Astrocyte of the cerebellum (primary cell): ENCODE measurements around the gene XIAP.
"Not testable (repeated sequence)": the region's sequence is repeated elsewhere in the genome, so short reads cannot be mapped to it uniquely, and the experiment has no call there.

Experiments used
- DNase-seq: peaks from one replicate; pipeline ENCODE4 v3.0.0-alpha.2; 2011; ENCODE audit warnings: low read depth
- H3K4me3 ChIP-seq: 2 replicates; pipeline ENCODE4 v1.5.1; 2011; ENCODE audit warnings: mild to moderate bottlenecking, low read depth, low read length, moderate library complexity
- in situ Hi-C: cut with HindIII; loops from 2 replicates; pipeline ENCODE4 v1.10.0; 2017; ENCODE audit warnings: low sequenced_read_pairs
- TF ChIP-seq, protein P1 (sequence below): IDR thresholded peaks from 2 replicates; pipeline ENCODE4 v1.5.1; 2012; ENCODE audit warnings: low read length, low read depth, moderate library complexity, mild to moderate bottlenecking; ENCODE audit errors: missing control alignments

XIAP gene

DNA sequence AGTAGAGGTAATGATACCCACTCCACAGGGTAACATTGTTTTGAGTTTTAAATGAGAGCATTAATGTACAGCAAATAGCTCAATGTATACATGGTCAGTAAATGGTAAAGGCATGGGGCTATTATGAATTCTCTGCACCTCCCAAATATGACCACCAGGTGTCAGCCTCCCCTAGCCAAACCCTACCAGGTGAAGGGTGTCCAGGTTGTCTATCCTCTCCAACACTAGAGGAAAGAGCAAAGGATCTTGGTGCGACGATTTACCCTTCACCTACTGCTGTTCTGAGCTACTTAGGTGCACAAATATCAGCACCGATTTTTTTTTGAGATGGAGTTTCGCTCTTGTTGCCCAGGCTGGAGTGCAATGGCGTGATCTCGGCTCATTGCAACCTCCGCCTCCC, 26.5 kb upstream of the XIAP start:
- no peak for DNase-seq

DNA sequence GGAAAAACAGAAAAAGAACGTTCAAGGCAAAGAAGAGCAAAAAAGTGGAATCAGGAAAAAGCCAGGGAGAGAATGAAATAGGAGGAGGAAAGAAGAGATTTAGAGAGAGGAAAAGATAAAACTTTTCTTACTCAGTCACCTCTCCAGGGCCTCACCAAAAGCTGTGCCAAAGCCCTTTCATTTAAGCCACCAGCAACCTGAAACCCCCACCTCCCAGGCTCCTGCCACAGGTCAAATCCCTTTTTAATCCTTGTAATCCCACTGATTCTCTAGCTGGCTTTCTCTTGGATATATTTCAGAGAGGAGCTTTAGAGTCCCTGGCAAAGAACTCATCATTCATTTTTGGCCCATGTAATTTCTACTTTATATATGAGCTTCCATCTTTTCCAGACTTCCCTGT, 25.7 kb upstream of the XIAP start:
- DNase-seq: no peak
- in situ Hi-C loops: no loop called here
- TF ChIP-seq, protein P1, sequence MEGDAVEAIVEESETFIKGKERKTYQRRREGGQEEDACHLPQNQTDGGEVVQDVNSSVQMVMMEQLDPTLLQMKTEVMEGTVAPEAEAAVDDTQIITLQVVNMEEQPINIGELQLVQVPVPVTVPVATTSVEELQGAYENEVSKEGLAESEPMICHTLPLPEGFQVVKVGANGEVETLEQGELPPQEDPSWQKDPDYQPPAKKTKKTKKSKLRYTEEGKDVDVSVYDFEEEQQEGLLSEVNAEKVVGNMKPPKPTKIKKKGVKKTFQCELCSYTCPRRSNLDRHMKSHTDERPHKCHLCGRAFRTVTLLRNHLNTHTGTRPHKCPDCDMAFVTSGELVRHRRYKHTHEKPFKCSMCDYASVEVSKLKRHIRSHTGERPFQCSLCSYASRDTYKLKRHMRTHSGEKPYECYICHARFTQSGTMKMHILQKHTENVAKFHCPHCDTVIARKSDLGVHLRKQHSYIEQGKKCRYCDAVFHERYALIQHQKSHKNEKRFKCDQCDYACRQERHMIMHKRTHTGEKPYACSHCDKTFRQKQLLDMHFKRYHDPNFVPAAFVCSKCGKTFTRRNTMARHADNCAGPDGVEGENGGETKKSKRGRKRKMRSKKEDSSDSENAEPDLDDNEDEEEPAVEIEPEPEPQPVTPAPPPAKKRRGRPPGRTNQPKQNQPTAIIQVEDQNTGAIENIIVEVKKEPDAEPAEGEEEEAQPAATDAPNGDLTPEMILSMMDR: no peak
- no peak overlapping the region for H3K4me3 ChIP-seq

More for the DNA sequence above, 26.5 kb upstream of the XIAP start:
- TF ChIP-seq, protein P1: peak; percentile 66
- H3K4me3 ChIP-seq: no peak overlapping the region
- in situ Hi-C loops: no loop called here

DNA sequence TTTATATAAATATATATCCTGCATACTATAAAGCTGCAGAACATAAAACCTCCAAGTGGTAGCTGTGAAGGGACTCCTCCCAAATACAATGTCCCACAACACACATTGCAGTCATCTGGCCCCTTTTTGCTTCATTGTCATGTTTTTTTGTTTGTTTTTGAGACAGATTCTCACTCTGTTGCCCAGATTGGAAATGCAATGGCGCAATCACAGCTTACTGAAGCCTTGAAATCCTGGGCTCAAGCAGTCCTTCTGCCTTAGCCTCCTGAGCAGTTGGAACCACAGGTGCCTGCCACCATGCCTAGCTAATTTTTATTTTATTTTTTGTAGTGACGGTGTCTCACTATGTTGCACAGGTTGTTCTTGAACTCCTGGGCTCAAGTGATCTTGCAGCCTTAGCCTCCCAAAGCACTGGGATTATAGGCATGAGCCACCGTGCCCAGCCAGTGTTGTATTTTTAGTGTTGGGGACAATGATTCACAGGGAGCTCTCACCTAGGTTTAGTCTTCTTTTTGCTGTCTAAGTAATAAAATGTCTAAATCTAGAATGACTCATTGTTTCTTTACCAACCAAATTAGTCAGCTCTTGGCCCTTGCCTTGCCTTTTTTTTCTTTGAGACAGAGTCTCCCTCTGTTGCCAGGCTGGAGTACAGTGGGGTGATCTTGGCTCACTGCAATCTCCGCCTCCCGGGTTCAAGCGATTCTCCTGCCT, 24.0 kb upstream of the XIAP start:
- in situ Hi-C loops: no loop called here
- no peak overlapping the region for H3K4me3 ChIP-seq
- peak; percentile 24 for DNase-seq
- TF ChIP-seq, protein P1: no peak

DNA sequence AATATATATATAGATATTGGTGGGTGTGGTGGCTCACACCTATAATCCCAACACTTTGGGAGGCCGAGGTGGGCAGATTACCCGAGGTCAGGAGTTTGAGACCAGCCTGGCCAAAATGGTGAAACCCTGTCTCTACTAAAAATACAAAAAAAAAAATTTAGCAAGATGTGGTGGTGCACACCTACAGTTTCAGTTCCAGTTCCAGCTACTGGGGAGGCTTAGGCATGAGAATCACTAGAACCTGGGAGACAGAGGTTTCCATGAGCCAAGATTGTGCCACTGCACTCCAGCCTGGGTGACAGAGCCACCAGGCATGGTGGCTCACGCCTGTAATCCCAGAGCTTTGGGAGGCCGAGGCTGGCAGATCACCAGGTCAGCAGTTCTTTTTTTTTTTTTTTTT, 14.7 kb upstream of the XIAP start:
- not testable (repeated sequence) for DNase-seq

DNA sequence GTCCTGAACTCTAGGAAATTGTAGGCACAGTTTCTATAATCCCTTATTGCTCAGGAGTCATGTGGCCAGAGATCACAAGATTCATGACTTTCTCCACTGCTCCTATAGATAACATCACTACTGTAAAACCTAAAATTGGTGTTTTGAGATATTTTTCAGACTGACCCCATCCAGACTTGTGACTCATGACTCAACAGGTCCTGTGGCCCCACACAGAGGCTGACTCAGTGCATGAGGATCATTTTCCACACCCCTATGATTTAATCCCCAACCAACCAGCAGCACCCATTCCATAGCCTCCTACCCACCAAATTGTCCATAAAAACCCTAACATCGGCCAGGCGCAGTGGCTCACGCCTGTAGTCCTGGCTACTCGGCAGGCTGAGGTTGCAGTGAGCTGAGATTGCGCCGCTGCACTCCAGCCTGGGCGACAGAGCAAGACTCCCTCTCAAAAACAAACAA, 13.2 kb upstream of the XIAP start:
- in situ Hi-C loops: no loop called here
- no peak for DNase-seq
- no peak overlapping the region for H3K4me3 ChIP-seq
- TF ChIP-seq, protein P1: no peak

More for the DNA sequence above, 14.7 kb upstream of the XIAP start:
- H3K4me3 ChIP-seq, in situ Hi-C loops: not testable (repeated sequence)

DNA sequence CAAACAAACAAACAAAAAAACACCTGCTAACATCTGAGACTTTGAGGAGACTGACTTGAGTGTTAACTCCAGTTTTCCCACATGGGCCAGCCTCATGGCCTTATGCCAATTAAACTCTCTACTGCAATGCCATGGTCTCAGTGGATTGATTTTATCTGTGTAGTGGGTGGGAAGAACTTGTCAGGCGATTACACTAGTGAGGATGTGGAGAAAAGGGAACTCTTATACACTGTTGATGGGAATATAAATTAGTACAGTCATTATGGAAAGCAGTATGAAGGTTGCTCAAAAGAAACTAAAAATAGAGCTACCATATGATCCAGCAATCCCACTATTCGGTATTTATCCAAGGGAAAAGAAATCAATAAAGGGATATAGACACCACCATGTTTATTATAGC, 12.8 kb upstream of the XIAP start:
- no peak overlapping the region for H3K4me3 ChIP-seq
- DNase-seq: no peak
- in situ Hi-C loops: no loop called here
- TF ChIP-seq, protein P1: no peak

DNA sequence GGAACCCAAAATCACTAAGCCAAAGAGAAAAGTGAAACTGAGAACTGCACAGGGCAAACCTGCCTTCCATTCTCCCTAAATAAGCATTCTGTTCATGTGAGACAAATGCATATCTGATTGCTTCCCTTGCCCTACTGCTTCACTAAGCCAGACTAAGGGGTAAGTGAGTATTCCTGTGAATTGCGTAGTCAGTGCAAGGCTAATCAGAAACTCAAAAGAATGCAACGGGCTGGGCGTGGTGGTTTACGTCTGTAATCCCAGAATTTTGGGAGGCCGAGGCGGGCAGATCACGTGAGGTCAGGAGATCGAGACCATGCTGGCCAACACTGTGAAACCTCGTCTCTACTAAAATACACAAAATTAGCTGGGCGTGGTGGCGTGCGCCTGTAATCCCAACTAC, 10.8 kb upstream of the XIAP start:
- DNase-seq: no peak
- H3K4me3 ChIP-seq: no peak overlapping the region
- TF ChIP-seq, protein P1: no peak
- in situ Hi-C loops: no loop called here

DNA sequence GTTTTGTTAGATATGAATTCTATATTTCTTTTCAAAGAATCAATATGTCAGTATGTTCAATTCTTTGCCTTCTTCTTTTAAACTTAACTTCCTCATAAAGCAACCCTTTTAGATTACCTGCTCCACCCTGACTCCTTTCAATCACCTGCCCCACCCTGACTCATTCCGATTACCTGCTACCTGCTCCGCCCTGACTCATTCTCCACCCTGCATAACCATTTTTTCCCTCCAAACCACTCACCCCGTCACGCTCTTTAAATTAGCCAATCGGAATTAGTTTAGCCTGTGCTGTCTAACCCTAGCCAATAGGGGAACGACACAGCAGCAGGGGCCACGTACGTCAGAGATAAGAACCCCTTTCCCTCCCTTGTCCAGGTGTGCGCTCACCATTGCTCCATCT, 9.9 kb upstream of the XIAP start:
- DNase-seq, in situ Hi-C loops, H3K4me3 ChIP-seq: not testable (repeated sequence)
